HG03196 (cell line): ENCODE data around the gene WIPF2.
"Not testable (repeated sequence)": the region's sequence is repeated elsewhere in the genome, so short reads cannot be mapped to it uniquely, and the experiment has no call there.

ENCODE experiments used
- ATAC-seq: cut with Tn5 transposase; IDR thresholded peaks from one replicate; pipeline ENCODE4 v1.9.1; 2021; ENCODE audit not compliant: unreplicated experiment

WIPF2 gene

DNA sequence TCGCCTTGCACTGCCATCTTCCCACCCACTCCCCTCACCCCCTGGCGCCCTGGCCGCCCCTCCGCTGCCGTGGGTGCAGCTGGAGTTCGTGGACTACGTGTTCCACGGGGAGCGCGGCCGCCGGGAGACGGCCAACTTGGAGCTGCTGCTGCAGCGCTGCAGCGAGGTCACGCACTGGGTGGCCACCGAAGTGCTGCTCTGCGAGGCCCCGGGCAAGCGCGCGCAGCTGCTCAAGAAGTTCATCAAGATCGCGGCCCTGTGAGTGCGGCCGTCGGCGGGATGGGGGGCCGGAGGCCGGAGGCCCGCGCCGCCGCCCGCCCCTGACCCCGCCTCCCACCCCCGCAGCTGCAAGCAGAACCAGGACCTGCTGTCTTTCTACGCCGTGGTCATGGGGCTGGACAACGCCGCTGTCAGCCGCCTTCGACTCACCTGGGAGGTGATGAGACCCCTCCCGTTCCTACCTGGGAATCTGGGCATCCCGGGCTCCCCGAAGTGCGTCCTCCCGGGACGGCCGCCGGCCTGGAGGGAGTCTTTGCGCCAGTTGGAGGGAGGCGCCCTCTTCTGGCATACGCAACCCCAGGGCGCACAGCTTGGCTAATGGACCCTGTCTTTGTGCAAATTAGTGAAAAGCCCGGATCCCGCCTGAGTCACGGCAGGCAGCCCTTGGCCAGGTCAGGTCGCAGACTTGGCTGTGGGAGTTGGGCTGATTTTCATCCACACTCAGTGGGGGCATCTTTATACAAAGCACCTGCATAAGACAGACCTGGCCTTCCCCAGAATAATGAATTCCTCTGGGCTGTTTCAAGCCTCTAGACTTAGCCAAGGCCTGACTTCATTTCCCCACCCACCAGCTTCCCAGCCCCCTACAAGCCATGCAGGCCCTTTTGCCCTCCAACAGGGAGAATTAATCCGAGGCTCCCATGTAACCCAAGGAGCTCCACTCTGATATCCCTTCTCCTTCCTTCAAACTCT, 27.6 kb upstream of the WIPF2 start:
- ATAC-seq: no peak

GRCh38 chr17:40192961-40193360, 26.1 kb upstream of the WIPF2 start:
- no peak for ATAC-seq

DNA sequence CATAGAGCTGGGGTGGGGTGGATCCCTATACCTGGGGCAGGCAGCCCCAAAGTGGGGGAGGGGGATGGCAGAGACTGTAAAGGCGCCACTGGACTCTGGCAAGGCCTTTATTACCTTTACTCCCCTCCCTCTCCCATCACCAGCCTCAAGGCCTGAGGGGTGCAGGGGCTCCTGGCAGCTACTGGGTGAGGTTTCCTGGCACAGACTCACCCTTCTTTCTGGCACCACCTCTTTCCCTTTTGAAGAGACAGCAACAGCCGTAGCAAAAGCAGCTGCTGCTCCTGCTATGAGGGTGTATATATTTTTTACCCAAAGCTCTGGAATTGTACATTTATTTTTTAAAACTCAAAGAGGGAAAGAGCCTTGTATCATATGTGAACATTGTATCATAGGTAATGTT, 24.3 kb upstream of the WIPF2 start:
- no peak for ATAC-seq

DNA sequence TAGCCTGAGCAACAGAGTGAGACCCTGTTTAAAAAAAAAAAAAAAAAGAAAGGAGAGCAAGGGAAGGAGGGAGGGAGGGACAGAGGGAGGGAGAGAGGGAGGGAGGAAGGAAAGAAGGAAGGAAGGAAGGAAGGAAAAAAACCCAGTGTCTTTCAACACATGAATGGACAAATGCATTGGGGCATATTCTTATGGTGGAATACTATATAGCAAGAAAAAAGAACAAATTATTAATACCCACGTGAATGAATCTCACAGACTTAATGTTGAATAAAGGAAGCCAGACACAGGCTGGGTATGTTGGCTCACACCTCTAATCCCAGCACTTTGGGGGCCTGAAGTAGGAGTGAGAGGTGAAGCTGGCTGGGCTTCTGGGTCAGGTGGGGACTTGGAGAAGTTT, 21.6 kb upstream of the WIPF2 start:
- ATAC-seq: no peak

DNA sequence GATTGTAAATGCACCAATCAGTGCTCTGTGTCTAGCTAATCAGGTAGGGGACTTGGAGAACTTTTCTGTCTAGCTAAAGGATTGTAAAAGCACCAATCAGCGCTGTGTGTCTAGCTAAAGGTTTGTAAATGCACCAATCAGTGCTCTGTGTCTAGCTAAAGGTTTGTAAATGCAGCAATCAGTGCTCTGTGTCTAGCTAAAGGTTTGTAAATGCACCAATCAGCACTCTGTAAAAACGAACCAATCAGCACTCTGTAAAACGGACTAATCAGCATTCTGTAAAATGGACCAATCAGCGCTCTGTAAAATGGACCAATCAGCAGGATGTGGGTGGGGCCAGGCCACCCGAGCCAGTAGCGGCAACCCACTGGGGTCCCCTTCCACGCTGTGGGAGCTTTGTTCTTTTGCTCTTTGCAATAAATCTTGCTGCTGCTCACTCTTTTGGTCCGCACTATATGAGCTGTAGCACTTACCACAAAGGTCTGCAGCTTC, 21.1 kb upstream of the WIPF2 start:
- ATAC-seq: not testable (repeated sequence)

- ATAC-seq: no peak
Observed at GRCh38 chr17:40198576-40198975, 20.5 kb upstream of the WIPF2 start.

GRCh38 chr17:40203131-40203530, 16.0 kb upstream of the WIPF2 start:
- no peak for ATAC-seq

DNA sequence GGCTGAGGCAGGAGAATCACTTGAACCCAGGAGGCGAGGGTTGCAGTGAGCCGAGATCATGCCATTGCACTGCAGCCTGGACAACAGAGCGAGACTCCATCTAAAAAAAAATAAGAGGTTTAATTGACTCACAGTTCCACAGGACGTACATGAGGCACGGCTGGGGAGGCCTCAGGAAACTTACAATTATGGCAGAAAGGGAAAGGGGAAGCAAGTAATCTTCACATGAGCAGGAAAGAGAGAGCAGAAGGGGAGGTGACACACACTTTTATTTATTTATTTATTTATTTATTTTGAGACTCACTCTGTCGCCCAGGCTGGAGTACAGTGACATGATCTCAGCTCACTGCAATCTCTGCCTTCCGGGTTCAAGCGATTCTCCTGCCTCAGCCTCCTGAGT, 12.9 kb upstream of the WIPF2 start:
- ATAC-seq: not testable (repeated sequence)

DNA sequence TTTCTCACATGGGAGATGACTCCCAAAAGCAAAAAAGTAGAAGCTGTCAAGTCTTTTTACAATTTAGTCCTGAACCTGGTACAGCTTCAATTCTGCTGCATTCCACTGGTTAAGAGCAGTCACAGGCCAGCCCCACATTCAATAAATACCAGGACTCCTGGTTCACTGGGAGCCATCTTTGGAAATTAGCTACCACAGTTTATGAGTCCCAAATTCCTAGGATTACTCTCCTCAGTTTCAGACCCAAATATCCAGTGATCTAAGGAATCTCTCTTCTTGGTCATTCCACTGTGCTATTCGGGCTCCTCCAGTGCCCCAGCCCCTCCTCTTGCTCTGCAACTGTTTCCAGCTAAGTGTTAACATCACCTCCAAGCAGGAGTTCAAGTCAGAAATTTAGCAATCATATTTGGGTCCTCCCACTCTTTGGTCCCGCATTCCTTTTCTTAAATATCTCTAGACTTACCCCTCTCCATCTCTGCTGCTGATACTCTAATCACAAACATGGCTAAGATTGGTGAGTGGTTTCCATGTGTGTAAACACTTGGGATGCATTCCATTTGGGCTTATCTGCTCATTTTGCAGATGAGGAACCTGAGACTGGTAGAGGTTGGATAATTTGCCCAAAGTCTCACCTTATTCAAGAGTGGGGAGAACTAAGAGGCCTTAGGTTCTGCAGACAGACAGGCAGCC, 9.6 kb upstream of the WIPF2 start:
- ATAC-seq: no peak

DNA sequence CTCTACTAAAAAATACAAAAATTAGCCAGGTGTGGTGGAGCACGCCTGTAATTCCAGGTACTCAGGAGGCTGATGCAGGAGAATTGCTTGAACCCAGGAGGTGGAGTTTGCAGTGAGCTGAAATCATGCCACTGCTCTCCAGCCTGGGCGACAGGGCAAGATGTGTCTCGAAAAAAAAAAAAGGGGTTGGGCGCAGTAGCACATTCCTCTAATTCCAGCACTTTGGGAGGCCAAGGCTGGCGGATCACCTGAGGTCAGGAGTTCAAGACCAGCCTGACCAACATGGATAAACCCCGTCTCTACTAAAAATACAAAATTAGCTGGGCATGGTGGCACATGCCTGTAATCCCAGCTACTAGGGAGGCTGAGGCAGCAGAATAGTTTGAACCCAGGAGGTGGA, 5.2 kb upstream of the WIPF2 start:
- not testable (repeated sequence) for ATAC-seq

GRCh38 chr17:40218006-40218739, 931 bp upstream of the WIPF2 start:
- ATAC-seq: no peak

- ATAC-seq: no peak
Observed at GRCh38 chr17:40219594-40220338, 662 bp downstream of the WIPF2 start.

GRCh38 chr17:40224718-40225550, 5.8 kb downstream of the WIPF2 start:
- ATAC-seq: no peak

DNA sequence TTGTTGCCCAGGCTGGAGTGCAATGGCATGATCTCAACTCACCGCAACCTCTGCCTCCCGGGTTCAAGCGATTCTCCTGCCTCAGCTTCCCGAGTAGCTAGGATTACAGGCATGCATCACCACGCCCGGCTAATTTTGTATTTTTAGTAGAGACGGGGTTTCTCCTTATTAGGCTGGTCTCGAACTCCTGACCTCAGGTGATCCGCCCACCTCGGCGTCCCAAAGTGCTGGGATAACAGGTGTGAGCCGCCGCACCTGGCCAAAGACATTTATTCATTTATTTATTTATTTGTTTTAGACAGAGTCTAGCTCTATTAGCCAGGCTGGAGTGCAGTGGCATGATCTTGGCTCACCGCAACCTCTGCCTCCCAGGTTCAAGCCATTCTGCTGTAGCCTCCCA, 10.0 kb downstream of the WIPF2 start:
- ATAC-seq: not testable (repeated sequence)

DNA sequence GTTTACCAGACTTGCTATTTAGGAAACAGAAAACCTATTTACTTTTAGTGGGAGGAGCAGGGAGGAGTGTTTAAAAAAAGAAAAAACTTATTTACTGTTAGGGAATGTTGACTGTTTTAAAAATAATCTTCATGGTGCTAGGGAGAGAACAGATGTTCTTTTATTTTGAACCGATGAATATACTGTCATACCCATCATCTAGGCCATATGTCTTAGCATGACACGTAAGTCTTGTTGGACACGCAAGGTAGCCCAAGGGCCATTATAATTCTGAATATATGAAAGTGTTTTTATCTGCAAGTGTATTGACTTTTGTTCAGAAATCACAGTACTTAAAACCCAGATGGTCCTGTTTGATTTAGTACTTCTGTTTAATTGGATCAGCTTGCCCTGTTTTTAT, 11.6 kb downstream of the WIPF2 start:
- no peak for ATAC-seq

- not testable (repeated sequence) for ATAC-seq
Observed at GRCh38 chr17:40231928-40232327, 12.8 kb downstream of the WIPF2 start.

- ATAC-seq: no peak
Observed at GRCh38 chr17:40241252-40241834, 22.2 kb downstream of the WIPF2 start.

DNA sequence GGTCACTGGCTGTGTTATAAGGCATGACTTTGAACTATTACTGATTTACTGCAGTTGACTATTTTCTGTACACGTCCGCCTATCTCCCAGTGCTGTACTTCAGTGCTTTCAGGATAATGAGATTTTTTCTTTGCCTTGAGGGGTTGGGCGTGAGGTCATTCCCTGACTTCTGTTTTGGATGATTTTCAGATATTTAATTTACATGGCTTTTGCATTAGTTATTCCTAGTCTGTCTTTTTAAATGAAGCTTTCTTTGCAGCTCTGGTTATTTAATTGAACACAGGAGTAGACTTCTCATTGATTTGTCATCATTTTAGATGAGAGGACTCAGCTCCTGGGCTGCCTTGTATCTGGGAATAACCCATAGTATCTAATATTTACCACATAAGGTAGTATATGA, 23.7 kb downstream of the WIPF2 start:
- no peak for ATAC-seq

DNA sequence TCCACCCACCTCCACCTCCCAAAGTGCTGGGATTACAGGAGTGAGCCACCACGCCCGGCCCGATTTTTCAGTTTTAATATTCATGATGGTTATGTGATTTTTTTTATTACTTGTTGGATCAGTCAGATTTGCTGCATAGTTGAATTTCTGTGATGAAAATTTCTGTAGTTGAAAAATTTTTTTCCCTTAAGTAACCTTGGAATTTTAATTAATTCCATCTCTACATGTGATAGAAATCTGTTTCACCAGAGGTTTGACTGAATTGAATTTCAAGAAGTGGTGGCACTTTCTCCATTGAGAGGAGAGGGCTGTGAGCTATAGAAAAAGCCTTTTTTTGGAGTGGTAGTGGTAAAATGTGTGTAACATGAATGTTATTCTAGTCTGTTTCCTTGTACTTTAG, 24.7 kb downstream of the WIPF2 start:
- ATAC-seq: no peak
